HL-60 (cell line): ENCODE results near the gene CEND1.

Source experiments
- GABPA ChIP-seq: IDR thresholded peaks from 2 replicates; pipeline ENCODE4 v1.6.1; 2012; ENCODE audit warnings: low read depth
- POLR2AphosphoS5 ChIP-seq: IDR thresholded peaks from 2 replicates; pipeline ENCODE4 v1.6.1; 2012; ENCODE audit warnings: low read depth
- TF ChIP-seq, protein P1 (sequence below): IDR thresholded peaks from one replicate; pipeline ENCODE4 v1.5.1; 2011; ENCODE audit warnings: low read length, control low read depth, inconsistent platforms; ENCODE audit not compliant: insufficient read depth
- TF ChIP-seq, protein P2 (sequence below): IDR thresholded peaks from 2 replicates; pipeline ENCODE4 v1.6.1; 2012; ENCODE audit warnings: low read depth; ENCODE audit not compliant: insufficient replicate concordance

DNA sequence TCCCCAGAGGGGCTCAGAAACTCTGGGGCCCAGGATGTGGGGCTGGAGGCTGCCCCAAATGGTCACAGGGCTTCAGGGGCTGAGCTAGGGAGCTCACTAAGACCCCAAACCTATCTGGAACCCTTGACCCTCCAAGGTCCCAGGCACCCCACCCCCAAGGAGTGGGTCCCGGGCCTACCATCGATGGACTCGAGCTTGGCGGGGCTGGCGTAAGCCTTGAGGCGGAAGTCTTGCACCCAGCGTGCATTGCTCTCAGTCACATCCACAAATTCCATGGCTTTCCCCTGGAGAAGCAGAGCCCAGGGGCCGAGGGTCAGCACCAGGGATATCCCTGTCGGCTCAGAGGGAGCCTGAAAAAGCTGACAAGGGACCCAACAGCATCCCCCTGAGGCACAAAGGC, 16.1 kb downstream of the CEND1 start:
- TF ChIP-seq, protein P1, sequence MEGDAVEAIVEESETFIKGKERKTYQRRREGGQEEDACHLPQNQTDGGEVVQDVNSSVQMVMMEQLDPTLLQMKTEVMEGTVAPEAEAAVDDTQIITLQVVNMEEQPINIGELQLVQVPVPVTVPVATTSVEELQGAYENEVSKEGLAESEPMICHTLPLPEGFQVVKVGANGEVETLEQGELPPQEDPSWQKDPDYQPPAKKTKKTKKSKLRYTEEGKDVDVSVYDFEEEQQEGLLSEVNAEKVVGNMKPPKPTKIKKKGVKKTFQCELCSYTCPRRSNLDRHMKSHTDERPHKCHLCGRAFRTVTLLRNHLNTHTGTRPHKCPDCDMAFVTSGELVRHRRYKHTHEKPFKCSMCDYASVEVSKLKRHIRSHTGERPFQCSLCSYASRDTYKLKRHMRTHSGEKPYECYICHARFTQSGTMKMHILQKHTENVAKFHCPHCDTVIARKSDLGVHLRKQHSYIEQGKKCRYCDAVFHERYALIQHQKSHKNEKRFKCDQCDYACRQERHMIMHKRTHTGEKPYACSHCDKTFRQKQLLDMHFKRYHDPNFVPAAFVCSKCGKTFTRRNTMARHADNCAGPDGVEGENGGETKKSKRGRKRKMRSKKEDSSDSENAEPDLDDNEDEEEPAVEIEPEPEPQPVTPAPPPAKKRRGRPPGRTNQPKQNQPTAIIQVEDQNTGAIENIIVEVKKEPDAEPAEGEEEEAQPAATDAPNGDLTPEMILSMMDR: no peak
- TF ChIP-seq POLR2AphosphoS5: no peak
- TF ChIP-seq, protein P2, sequence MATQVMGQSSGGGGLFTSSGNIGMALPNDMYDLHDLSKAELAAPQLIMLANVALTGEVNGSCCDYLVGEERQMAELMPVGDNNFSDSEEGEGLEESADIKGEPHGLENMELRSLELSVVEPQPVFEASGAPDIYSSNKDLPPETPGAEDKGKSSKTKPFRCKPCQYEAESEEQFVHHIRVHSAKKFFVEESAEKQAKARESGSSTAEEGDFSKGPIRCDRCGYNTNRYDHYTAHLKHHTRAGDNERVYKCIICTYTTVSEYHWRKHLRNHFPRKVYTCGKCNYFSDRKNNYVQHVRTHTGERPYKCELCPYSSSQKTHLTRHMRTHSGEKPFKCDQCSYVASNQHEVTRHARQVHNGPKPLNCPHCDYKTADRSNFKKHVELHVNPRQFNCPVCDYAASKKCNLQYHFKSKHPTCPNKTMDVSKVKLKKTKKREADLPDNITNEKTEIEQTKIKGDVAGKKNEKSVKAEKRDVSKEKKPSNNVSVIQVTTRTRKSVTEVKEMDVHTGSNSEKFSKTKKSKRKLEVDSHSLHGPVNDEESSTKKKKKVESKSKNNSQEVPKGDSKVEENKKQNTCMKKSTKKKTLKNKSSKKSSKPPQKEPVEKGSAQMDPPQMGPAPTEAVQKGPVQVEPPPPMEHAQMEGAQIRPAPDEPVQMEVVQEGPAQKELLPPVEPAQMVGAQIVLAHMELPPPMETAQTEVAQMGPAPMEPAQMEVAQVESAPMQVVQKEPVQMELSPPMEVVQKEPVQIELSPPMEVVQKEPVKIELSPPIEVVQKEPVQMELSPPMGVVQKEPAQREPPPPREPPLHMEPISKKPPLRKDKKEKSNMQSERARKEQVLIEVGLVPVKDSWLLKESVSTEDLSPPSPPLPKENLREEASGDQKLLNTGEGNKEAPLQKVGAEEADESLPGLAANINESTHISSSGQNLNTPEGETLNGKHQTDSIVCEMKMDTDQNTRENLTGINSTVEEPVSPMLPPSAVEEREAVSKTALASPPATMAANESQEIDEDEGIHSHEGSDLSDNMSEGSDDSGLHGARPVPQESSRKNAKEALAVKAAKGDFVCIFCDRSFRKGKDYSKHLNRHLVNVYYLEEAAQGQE: no peak
- TF ChIP-seq GABPA: no peak
